ENCODE measurements around the gene ADAM23. TPM values are rescaled to one million over a fixed set of nuclear protein-coding genes. Genes with fewer than 3 reads are reported as not detected.

Gene ADAM23
- polyA plus RNA-seq, 1 of the 3 experiments (the other 2 are of a cell fraction) = 3.7 TPM

DNA sequence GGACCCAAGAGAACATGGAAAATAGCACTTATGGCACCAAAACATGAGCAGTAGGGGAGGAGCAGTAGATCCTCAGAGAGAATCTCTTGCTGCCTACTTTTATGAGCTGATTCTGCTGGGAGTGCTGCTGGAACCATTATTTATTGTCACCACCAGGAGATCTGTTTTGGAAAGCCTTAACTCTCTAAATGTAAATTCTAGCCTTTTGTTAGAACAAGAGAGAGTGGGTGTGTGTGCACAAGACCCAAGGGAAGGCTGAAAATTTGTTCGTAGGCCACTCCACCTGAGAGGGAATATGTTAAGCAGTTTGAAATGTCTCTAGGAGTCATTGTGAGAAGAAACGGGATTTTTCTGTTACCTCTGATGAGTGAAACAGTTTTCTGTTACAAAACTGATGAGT, 182.8 kb downstream of the ADAM23 start:
- ChIA-PET CTCF (no interaction called here), POLR2A (no interaction called here)
- no peaks in the 10 kb centered on the region for H3F3A ChIP-seq (replicated peaks; ENCODE audit: insufficient read depth)
- H4K20me1 ChIP-seq (ENCODE audit: insufficient read depth) = no peaks in the 10 kb centered on the region
- H2AFZ ChIP-seq (ENCODE audit: low read depth) = no peak overlapping the region
- H3K4me1 ChIP-seq (ENCODE audit: control insufficient read depth in 1 of 2, insufficient read depth in 2 of 2, low read depth in 1 of 2, low read length in 1 of 2) = no peaks in the 10 kb centered on the region
- no peak overlapping the region for H3K27ac ChIP-seq (ENCODE audit: low read depth in 2 of 2, low read length in 1 of 2)
- H3K9ac ChIP-seq = no peak overlapping the region
- no peak overlapping the region for H3K4me2 ChIP-seq
- no peak overlapping the region for H3K4me3 ChIP-seq (ENCODE audit: low read depth in 2 of 2, low read length in 1 of 2)
- no peaks in the 10 kb centered on the region for H3K9me2 ChIP-seq
- H3K79me2 ChIP-seq (ENCODE audit: insufficient read depth) = no peaks in the 10 kb centered on the region
- DNase-seq = no peak
- no peaks in the 10 kb centered on the region for H3K36me3 ChIP-seq (replicated peaks in 1 of 2; ENCODE audit: control insufficient read depth in 1 of 2, insufficient read depth in 2 of 2, low read length in 1 of 2)
- no peaks in the 10 kb centered on the region for H3K27me3 ChIP-seq (ENCODE audit: insufficient read depth)
- H3K9me3 ChIP-seq = no peaks in the 10 kb centered on the region
- 40% methylated on average over 2 of the region's 2 CpGs for WGBS (ENCODE audit: low lambda C conversion rate)
- TF ChIP-seq, protein P1, sequence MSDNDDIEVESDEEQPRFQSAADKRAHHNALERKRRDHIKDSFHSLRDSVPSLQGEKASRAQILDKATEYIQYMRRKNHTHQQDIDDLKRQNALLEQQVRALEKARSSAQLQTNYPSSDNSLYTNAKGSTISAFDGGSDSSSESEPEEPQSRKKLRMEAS (IDR thresholded peaks at IDR 0.05; ENCODE audit: low read depth) = no peak
- TF ChIP-seq NFIC (IDR thresholded peaks at IDR 0.05; ENCODE audit: borderline replicate concordance) (no peak), NRF1 (IDR thresholded peaks at IDR 0.05; ENCODE audit: low read depth, low read length) (no peak), RXRA (IDR thresholded peaks at IDR 0.05; ENCODE audit: borderline replicate concordance, low read depth) (no peak), CHD2 (IDR thresholded peaks at IDR 0.05; ENCODE audit: low read length, partially characterized antibody) (no peak), YY1 (IDR thresholded peaks at IDR 0.05; ENCODE audit: low read depth) (no peak), FOXM1 (IDR thresholded peaks at IDR 0.05; ENCODE audit: low read depth) (no peak), SMC3 (IDR thresholded peaks at IDR 0.05; ENCODE audit: low read depth, low read length) (no peak), ELF1 (IDR thresholded peaks at IDR 0.05) (no peak), TAF1 (IDR thresholded peaks at IDR 0.05; ENCODE audit: borderline replicate concordance, low read depth, low read length) (no peak), SIN3A (IDR thresholded peaks at IDR 0.05; ENCODE audit: borderline replicate concordance, low read depth, low read length) (no peak), EZH2phosphoT487 (IDR thresholded peaks at IDR 0.05; ENCODE audit: borderline replicate concordance, low read depth) (no peak), RFX5 (IDR thresholded peaks at IDR 0.05; ENCODE audit: low read length) (no peak), TCF12 (IDR thresholded peaks at IDR 0.05) (no peak), MXI1 (IDR thresholded peaks at IDR 0.05; ENCODE audit: low read depth, low read length) (no peak)
- TF ChIP-seq, protein P2, sequence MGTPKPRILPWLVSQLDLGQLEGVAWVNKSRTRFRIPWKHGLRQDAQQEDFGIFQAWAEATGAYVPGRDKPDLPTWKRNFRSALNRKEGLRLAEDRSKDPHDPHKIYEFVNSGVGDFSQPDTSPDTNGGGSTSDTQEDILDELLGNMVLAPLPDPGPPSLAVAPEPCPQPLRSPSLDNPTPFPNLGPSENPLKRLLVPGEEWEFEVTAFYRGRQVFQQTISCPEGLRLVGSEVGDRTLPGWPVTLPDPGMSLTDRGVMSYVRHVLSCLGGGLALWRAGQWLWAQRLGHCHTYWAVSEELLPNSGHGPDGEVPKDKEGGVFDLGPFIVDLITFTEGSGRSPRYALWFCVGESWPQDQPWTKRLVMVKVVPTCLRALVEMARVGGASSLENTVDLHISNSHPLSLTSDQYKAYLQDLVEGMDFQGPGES (IDR thresholded peaks at IDR 0.05; ENCODE audit: low read depth, low read length) = no peak
- TF ChIP-seq, protein P3, sequence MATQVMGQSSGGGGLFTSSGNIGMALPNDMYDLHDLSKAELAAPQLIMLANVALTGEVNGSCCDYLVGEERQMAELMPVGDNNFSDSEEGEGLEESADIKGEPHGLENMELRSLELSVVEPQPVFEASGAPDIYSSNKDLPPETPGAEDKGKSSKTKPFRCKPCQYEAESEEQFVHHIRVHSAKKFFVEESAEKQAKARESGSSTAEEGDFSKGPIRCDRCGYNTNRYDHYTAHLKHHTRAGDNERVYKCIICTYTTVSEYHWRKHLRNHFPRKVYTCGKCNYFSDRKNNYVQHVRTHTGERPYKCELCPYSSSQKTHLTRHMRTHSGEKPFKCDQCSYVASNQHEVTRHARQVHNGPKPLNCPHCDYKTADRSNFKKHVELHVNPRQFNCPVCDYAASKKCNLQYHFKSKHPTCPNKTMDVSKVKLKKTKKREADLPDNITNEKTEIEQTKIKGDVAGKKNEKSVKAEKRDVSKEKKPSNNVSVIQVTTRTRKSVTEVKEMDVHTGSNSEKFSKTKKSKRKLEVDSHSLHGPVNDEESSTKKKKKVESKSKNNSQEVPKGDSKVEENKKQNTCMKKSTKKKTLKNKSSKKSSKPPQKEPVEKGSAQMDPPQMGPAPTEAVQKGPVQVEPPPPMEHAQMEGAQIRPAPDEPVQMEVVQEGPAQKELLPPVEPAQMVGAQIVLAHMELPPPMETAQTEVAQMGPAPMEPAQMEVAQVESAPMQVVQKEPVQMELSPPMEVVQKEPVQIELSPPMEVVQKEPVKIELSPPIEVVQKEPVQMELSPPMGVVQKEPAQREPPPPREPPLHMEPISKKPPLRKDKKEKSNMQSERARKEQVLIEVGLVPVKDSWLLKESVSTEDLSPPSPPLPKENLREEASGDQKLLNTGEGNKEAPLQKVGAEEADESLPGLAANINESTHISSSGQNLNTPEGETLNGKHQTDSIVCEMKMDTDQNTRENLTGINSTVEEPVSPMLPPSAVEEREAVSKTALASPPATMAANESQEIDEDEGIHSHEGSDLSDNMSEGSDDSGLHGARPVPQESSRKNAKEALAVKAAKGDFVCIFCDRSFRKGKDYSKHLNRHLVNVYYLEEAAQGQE (IDR thresholded peaks at IDR 0.05; ENCODE audit: low read depth, low read length) = no peak
- TF ChIP-seq, protein P4, sequence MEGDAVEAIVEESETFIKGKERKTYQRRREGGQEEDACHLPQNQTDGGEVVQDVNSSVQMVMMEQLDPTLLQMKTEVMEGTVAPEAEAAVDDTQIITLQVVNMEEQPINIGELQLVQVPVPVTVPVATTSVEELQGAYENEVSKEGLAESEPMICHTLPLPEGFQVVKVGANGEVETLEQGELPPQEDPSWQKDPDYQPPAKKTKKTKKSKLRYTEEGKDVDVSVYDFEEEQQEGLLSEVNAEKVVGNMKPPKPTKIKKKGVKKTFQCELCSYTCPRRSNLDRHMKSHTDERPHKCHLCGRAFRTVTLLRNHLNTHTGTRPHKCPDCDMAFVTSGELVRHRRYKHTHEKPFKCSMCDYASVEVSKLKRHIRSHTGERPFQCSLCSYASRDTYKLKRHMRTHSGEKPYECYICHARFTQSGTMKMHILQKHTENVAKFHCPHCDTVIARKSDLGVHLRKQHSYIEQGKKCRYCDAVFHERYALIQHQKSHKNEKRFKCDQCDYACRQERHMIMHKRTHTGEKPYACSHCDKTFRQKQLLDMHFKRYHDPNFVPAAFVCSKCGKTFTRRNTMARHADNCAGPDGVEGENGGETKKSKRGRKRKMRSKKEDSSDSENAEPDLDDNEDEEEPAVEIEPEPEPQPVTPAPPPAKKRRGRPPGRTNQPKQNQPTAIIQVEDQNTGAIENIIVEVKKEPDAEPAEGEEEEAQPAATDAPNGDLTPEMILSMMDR (IDR thresholded peaks at IDR 0.05) = no peak

Data from SK-N-SH (cell line).